Activated T-helper 9 cell treated with anti-CD3 and anti-CD28 coated beads, Interleukin-2, amount 50 U/mL, for 16 hours (primary cell): ENCODE results near the gene PRR11.
"Not testable (repeated sequence)": the region's sequence is repeated elsewhere in the genome, so short reads cannot be mapped to it uniquely, and the experiment has no call there.

Experiments
- DNase-seq: peaks from one replicate; pipeline ENCODE4 v3.0.0-alpha.2; 2020; ENCODE audit warnings: low read depth

PRR11 gene

DNA sequence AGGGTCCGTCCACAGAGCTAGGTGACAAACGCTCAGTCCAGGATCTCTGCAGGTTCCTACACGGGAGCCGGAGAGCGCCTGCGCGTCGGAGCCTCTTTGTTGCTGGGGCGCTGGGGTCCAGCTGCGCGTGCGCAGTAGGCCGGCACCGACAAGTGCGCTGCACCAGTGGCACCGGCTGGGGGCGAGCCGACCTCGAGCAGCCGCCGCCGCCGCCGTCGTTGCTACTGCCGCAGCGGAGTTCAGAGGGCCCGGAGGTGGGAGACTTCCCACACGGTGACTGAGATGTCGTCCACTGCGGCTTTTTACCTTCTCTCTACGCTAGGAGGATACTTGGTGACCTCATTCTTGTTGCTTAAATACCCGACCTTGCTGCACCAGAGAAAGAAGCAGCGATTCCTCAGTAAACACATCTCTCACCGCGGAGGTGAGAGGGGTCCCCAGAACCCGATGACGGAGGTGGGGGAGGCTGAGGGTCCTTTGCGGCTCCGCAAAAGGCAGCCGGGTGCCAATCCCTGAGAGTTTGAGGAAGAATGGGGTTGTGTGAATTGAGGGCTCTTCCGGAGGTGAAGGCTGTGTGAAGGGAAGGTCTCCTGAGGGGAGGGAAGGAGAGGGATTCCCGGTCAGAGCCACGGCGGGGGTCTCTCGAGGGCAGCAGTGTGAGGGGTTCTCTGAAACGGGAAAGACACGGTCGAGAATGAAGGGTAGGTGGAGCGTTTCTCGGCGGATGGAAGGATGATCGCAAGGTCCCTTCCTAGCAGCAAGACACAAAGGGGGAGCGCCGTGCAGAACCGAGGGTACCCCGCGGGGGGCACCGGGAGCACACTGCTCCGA is 65.0 kb downstream of the PRR11 start, which contains the start of gene GDPD1:
GDPD1 (plus strand) TSS at position 184 of the 831 bp plus-strand sequence; CDS start at position 283, 99 bp downstream.
- DNase-seq: peak; percentile 97

DNA sequence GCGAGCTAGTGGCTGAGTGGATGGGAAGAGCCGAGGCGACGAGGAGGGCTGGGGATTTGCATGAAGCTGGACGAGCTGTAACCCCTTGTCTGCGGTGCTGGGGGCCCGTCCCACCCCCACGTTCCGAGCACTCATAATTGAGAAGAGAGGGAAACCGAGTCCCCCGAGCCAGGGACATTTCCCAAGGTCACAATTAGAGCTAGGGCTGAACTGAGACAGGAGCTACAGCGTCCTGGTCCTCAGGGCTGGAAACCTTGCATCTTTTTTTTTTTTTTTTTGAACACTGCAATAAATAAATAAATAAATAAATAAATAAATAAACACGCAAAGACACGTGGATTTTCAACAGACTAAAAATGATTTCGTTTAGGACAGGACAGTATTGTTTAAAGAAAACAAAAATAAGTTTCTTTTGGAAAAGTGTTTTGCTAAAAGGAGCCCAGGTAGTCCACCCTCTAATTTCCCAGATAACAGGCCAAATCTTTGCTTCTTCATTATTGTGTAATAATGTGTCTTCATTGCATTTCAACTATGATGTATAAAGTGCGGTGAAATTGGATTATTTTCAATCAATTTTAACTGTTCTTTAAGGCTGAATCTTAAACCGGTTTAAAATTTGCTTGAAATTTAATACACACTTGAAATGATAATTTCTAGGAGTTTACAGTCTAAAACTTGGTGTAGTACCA is 65.8 kb downstream of the PRR11 start:
- DNase-seq: no peak

DNA sequence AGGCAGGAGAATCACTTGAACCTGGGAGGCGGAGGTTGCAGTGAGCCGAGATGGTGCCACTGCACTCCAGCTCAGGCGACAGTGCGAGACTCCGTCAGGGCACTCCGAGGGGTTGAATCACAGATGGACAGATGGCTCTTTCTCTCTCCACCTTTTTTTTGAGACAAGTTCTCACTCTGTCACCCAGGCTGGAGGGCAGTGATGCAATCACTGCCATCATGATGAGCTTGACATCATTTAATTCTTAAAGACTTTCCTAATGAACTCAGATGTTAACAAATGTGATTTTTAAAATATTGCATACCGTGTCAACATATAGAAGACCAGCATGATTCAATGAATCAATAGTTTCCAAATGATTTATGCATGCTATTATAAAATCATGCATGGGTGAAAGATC is 68.3 kb downstream of the PRR11 start:
- DNase-seq: no peak

DNA sequence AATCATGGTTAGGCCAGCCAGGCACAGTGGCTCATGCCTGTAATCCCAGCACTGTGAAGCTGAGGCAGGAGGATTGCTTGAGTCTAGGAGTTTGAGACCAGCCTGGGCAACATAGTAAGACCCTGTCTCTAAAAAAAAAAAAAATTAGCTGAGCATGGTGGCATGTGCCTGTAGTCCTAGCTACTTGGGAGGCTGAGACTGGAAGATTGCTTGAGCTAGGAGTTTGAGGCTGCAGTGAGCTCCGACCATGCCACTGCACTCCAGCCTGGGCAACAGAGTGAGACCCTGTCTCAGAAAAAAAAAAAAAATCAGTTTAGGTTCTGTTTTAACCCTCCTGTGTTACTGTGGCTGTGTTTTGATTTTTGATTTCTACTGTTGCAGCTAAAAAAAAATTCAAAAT is 73.0 kb downstream of the PRR11 start:
- DNase-seq: not testable (repeated sequence)

DNA sequence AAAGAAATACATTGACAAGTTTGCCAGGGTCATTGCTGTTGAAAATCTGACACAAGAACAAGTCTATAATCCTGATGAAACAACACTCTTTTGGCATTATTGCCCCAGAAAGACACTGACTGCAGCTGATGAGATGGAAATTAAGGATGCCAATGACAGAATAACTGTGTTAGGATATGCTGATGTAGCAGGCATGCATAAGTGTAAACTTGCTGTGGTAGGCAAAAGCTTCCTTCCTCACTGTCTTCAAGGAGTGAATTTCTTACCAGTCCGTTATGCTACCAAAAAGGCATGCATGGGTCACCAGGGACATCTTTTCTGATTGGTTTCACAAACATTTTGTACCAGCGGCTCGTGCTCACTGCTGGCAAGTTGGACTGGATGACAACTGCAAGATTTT is 75.2 kb downstream of the PRR11 start:
- DNase-seq: no peak

DNA sequence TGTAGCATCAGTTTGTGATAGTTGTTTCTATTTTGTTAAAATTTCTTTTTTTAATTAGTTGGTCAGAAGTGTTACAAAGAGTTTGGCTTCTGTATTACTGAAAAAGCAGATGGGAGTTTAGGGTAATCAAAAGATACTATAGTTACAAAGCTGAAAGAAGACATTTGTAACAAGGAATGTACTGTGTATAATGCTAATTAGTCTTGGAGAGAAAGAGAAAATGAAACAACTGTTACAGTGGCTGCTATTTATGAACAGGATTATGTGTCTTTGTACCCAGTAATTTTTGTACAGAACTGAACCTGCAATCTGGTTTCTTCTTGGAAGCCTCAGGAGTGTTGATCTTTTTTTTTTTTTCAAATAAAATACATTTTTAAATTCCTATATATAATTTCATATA is 79.1 kb downstream of the PRR11 start:
- no peak for DNase-seq

DNA sequence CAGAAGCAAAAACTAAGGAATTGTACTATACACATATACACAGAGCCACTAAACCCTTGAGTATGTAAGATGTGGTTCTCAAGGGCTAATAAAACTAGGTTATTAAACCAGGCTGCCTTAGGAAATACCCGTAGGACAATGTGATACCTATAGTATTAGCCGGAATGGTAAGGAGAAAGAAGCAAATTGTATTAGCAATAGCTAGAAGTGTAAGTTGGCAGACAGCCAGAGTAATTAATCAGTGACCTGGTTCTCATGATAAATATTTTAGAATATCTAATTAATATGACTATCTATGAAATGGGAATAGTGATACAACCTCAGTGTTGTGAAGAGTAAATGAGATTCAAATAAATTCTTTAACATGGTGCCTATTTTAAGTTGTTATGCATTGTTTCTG is 83.4 kb downstream of the PRR11 start:
- no peak for DNase-seq

DNA sequence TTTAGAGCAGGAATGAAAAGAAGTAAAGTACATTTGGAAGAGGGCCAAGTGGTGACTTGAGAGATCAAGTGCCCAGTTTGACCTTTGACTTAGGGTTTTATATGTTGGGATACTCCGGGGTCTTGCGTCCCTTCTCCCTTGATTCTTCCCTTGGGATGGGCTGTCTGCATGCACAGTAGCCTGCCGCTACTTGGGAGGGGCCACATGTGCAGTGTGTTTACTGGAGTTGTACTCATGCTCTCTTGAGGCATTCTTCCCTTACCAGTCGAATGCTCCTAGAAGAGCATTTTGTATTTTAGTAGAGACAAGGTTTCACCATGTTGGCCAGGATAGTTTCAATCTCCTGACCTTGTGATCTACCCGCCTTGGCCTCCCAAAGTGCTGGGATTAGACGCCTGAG is 88.5 kb downstream of the PRR11 start:
- DNase-seq: no peak
